Activated CD8-positive, alpha-beta memory T cell treated with anti-CD3 and anti-CD28 coated beads, Interleukin-2, amount 10 ng/mL, durations not matched to agents 7 days and 5 days (primary cell): ENCODE results near the gene DEFB121. TPM values are rescaled to one million over a fixed set of nuclear protein-coding genes. Genes with fewer than 3 reads are reported as not detected.
"Not testable (repeated sequence)": the region's sequence is repeated elsewhere in the genome, so short reads cannot be mapped to it uniquely, and the experiment has no call there.

Source experiments
- ATAC-seq: fragments of 150-1000 bp; cut with Tn5 transposase; one replicate; pipeline ENCODE4 v1.10.0; 2021; ENCODE audit warnings: moderate library complexity
- CTCF ChIA-PET: fragments of 350-600 bp; sonication (Branson Sonifier 250); formaldehyde crosslinking; loops from one replicate; lab custom pipeline; 2021; ENCODE audit warnings: antibody characterized with exemption; lab: Charles Lee
- DNase-seq: peaks from one replicate; pipeline ENCODE4 v3.0.0-alpha.2; 2020
- H3K27ac Mint-ChIP-seq: one replicate; pipeline ENCODE4 v1.8.0; 2021; ENCODE audit warnings: mild to moderate bottlenecking, mixed read lengths
- H3K27me3 Mint-ChIP-seq: one replicate; pipeline ENCODE4 v1.8.0; 2021; ENCODE audit warnings: mixed read lengths
- H3K36me3 Mint-ChIP-seq: one replicate; pipeline ENCODE4 v1.8.0; 2021; ENCODE audit warnings: mild to moderate bottlenecking, mixed read lengths
- H3K4me1 Mint-ChIP-seq: one replicate; pipeline ENCODE4 v1.8.0; 2021; ENCODE audit warnings: mixed read lengths
- H3K4me3 Mint-ChIP-seq: one replicate; pipeline ENCODE4 v1.8.0; 2021; ENCODE audit warnings: mild to moderate bottlenecking, moderate library complexity, mixed read lengths
- H3K9me3 Mint-ChIP-seq: one replicate; pipeline ENCODE4 v1.8.0; 2022; ENCODE audit warnings: low read depth, mixed read lengths
- total RNA-seq, 2 experiments: library from RNA; stranded (reverse); gene quantifications; one replicate each; pipeline ENCODE4 v1.2.3, GENCODE V29; 2021

DEFB121 gene
- not detected for total RNA-seq

GRCh38 chr20:31406115-31406514 lies at the start of gene DEFB121:
DEFB121 (minus strand) TSS chr20:31406215; CDS start chr20:31406152, 63 bp downstream.
- Mint-ChIP-seq H3K9me3 (no peaks in the 10 kb centered on the region), H3K36me3 (no peaks in the 10 kb centered on the region), H3K27me3 (no peaks in the 10 kb centered on the region), H3K27ac (no peak within 1 kb of the TSS), H3K4me1 (no peaks in the 10 kb centered on the region), H3K4me3 (no peak within 1 kb of the TSS)
- DNase-seq (no peak), ATAC-seq (no peak)
- CTCF ChIA-PET: no interaction called here

GRCh38 chr20:31454361-31454760 lies 48.3 kb upstream of the DEFB121 start:
- CTCF ChIA-PET: interaction anchor here (0.6 to 1.0 kb wide), 2 partner anchors 49 to 111 kb away, joined by 3 to 11 read pairs; no protein-coding TSS in a partner anchor
- ATAC-seq (no peak), DNase-seq (no peak)
- Mint-ChIP-seq H3K27ac (no peak overlapping the region), H3K36me3 (no peaks in the 10 kb centered on the region), H3K9me3 (no peaks in the 10 kb centered on the region), H3K4me1 (no peaks in the 10 kb centered on the region), H3K4me3 (no peak overlapping the region), H3K27me3 (peaks cover 8% of the 10 kb centered on the region)

GRCh38 chr20:31452575-31452974 lies 46.6 kb upstream of the DEFB121 start:
- Mint-ChIP-seq H3K36me3 (no peaks in the 10 kb centered on the region), H3K4me3 (no peak overlapping the region), H3K4me1 (no peaks in the 10 kb centered on the region), H3K27me3 (peaks cover 3% of the 10 kb centered on the region), H3K9me3 (no peaks in the 10 kb centered on the region), H3K27ac (no peak overlapping the region)
- ATAC-seq (no peak), DNase-seq (no peak)
- CTCF ChIA-PET: no interaction called here

GRCh38 chr20:31449511-31450414 lies 43.7 kb upstream of the DEFB121 start:
- CTCF ChIA-PET: interaction anchor here (0.7 to 2.1 kb wide), 4 partner anchors 9 to 54 kb away, joined by 3 to 5 read pairs (median 4); partner anchors contain the start of gene DEFB123
- Mint-ChIP-seq H3K4me1 (no peaks in the 10 kb centered on the region), H3K27me3 (peaks cover 5% of the 10 kb centered on the region), H3K4me3 (no peak overlapping the region), H3K36me3 (no peaks in the 10 kb centered on the region), H3K27ac (no peak overlapping the region), H3K9me3 (no peaks in the 10 kb centered on the region)
- ATAC-seq (no peak), DNase-seq (no peak)

- ATAC-seq (no peak), DNase-seq (no peak)
- Mint-ChIP-seq H3K4me3 (no peak overlapping the region), H3K27ac (no peak overlapping the region), H3K27me3 (peaks cover 6% of the 10 kb centered on the region), H3K4me1 (no peaks in the 10 kb centered on the region), H3K9me3 (no peaks in the 10 kb centered on the region), H3K36me3 (no peaks in the 10 kb centered on the region)
- CTCF ChIA-PET: no interaction called here
Measured at GRCh38 chr20:31446084-31446819, 40.2 kb upstream of the DEFB121 start.

GRCh38 chr20:31440012-31440659 lies 34.1 kb upstream of the DEFB121 start, which contains the start of gene DEFB123:
DEFB123 (plus strand) TSS chr20:31440632; CDS start chr20:31440699, 67 bp downstream.
- H3K9me3 Mint-ChIP-seq: no peaks in the 10 kb centered on the region
- peaks cover 8% of the 10 kb centered on the region for H3K27me3 Mint-ChIP-seq
- H3K4me1 Mint-ChIP-seq: no peaks in the 10 kb centered on the region
- H3K4me3 Mint-ChIP-seq: no peak within 1 kb of the TSS
- no peak within 1 kb of the TSS for H3K27ac Mint-ChIP-seq
- DNase-seq (no peak), ATAC-seq (no peak)
- CTCF ChIA-PET: interaction anchor here (1.0 to 2.2 kb wide), 2 partner anchors 9 to 63 kb away, joined by 3 to 9 read pairs; no protein-coding TSS in a partner anchor
- H3K36me3 Mint-ChIP-seq: no peaks in the 10 kb centered on the region

GRCh38 chr20:31430568-31431115 lies 24.6 kb upstream of the DEFB121 start:
- CTCF ChIA-PET: interaction anchor here (1.6 kb wide), 1 partner anchor 29 kb away, joined by 3 read pairs; no protein-coding TSS in a partner anchor
- no peak overlapping the region for H3K4me3 Mint-ChIP-seq
- H3K4me1 Mint-ChIP-seq: no peaks in the 10 kb centered on the region
- ATAC-seq: no peak
- H3K9me3 Mint-ChIP-seq: no peaks in the 10 kb centered on the region
- H3K27me3 Mint-ChIP-seq: peaks cover 11% of the 10 kb centered on the region
- no peak for DNase-seq
- H3K36me3 Mint-ChIP-seq: no peaks in the 10 kb centered on the region
- no peak overlapping the region for H3K27ac Mint-ChIP-seq

- H3K9me3 Mint-ChIP-seq, ATAC-seq, DNase-seq, H3K4me3 Mint-ChIP-seq, H3K4me1 Mint-ChIP-seq, H3K27ac Mint-ChIP-seq, CTCF ChIA-PET, H3K36me3 Mint-ChIP-seq, H3K27me3 Mint-ChIP-seq: not testable (repeated sequence)
Measured at GRCh38 chr20:31427576-31427975, 21.6 kb upstream of the DEFB121 start.

GRCh38 chr20:31426891-31427551 lies 21.0 kb upstream of the DEFB121 start:
- H3K4me1 Mint-ChIP-seq, H3K4me3 Mint-ChIP-seq, CTCF ChIA-PET: not testable (repeated sequence)

GRCh38 chr20:31425797-31426196 lies 19.8 kb upstream of the DEFB121 start:
- CTCF ChIA-PET: no interaction called here
- Mint-ChIP-seq H3K36me3 (no peaks in the 10 kb centered on the region), H3K27ac (no peak overlapping the region), H3K27me3 (peaks cover 8% of the 10 kb centered on the region), H3K4me3 (no peak overlapping the region), H3K9me3 (no peaks in the 10 kb centered on the region), H3K4me1 (no peaks in the 10 kb centered on the region)
- DNase-seq: no peak
- ATAC-seq: no peak

More at GRCh38 chr20:31426891-31427551, 21.0 kb upstream of the DEFB121 start:
- H3K9me3 Mint-ChIP-seq, H3K36me3 Mint-ChIP-seq, H3K27ac Mint-ChIP-seq, DNase-seq, ATAC-seq, H3K27me3 Mint-ChIP-seq: not testable (repeated sequence)

- Mint-ChIP-seq H3K9me3 (no peaks in the 10 kb centered on the region), H3K4me1 (no peaks in the 10 kb centered on the region), H3K27ac (no peak overlapping the region), H3K36me3 (no peaks in the 10 kb centered on the region), H3K4me3 (no peak overlapping the region), H3K27me3 (peaks cover 2% of the 10 kb centered on the region)
- CTCF ChIA-PET: no interaction called here
- no peak for DNase-seq
- no peak for ATAC-seq
Measured at GRCh38 chr20:31418307-31418706, 12.3 kb upstream of the DEFB121 start.

GRCh38 chr20:31415653-31416052 lies 9.6 kb upstream of the DEFB121 start:
- Mint-ChIP-seq H3K36me3 (no peaks in the 10 kb centered on the region), H3K27ac (no peak overlapping the region), H3K4me1 (no peaks in the 10 kb centered on the region), H3K9me3 (no peaks in the 10 kb centered on the region), H3K4me3 (no peak overlapping the region), H3K27me3 (no peaks in the 10 kb centered on the region)
- DNase-seq (no peak), ATAC-seq (no peak)
- CTCF ChIA-PET: no interaction called here
